ENCODE measurements around the gene TUBA3E. TPM values are rescaled to one million over a fixed set of nuclear protein-coding genes. Genes with fewer than 3 reads are reported as not detected.
"Not testable (repeated sequence)": the region's sequence is repeated elsewhere in the genome, so short reads cannot be mapped to it uniquely, and the experiment has no call there.

TUBA3E gene
- total RNA-seq, 6 donors from 2014 or later, result not detected

- 75 to 87% methylated on average over 11 to 12 of the region's 12 CpGs for WGBS, 2 donors
- Histone ChIP-seq H3K9me3 (peaks cover 0 to 9% (median 0%) of the 10 kb centered on the region in 4 donors), H3K27me3 (peaks cover 0 to 7% (median 0%) of the 10 kb centered on the region in 4 donors), H3K4me1 (peaks cover 0 to 5% (median 0%) of the 10 kb centered on the region in 4 donors), H3K4me3 (no peak overlapping the region), H3K36me3 (no peaks in the 10 kb centered on the region), H3K27ac (no peak overlapping the region)
- TF ChIP-seq POLR2A (IDR thresholded peaks at IDR 0.05), result no peak
- TF ChIP-seq POLR2AphosphoS5 (IDR thresholded peaks at IDR 0.05), result no peak
- TF ChIP-seq CTCF (IDR thresholded peaks at IDR 0.05), result no peak
- no peak for TF ChIP-seq EP300 (IDR thresholded peaks at IDR 0.05)
- ATAC-seq (ENCODE audit: low FRiP score in 2 of 2) (no peak), DNase-seq (no peak)
Measured at GRCh38 chr2:130231656-130232055, 33.4 kb upstream of the TUBA3E start.

GRCh38 chr2:130230907-130231306, 32.7 kb upstream of the TUBA3E start:
- H3K4me1 ChIP-seq; H3K4me3 ChIP-seq; H3K36me3 ChIP-seq; H3K9me3 ChIP-seq; ATAC-seq (ENCODE audit: low FRiP score in 2 of 2); H3K27ac ChIP-seq; H3K27me3 ChIP-seq: not testable (repeated sequence)
- DNase-seq, result peak in 1 of 2 donors; percentile 46
- 63 to 95% methylated on average over 2 to 15 of the region's 15 CpGs for WGBS, 2 donors

- 90 to 93% methylated on average over 8 to 11 of the region's 18 CpGs for WGBS, 2 donors
- H3K9me3 ChIP-seq; H3K27me3 ChIP-seq; ATAC-seq (ENCODE audit: low FRiP score in 2 of 2); H3K36me3 ChIP-seq; H3K4me3 ChIP-seq; H3K27ac ChIP-seq; H3K4me1 ChIP-seq: not testable (repeated sequence)
- DNase-seq, result peak in 1 of 2 donors; percentile 50
Measured at GRCh38 chr2:130230376-130230775, 32.1 kb upstream of the TUBA3E start.

GRCh38 chr2:130229161-130229510, 30.9 kb upstream of the TUBA3E start:
- DNase-seq (peak in 1 of 2 donors; percentile 85), ATAC-seq (ENCODE audit: low FRiP score in 2 of 2) (peak in 1 of 2 donors; percentile 27)
- 40 to 81% methylated on average over 20 to 41 of the region's 48 CpGs for WGBS, 2 donors
- H3K36me3 ChIP-seq, H3K27me3 ChIP-seq, H3K9me3 ChIP-seq, H3K4me1 ChIP-seq, H3K27ac ChIP-seq: not testable (repeated sequence)
- peak overlapping the region in 3 of 4 donors; percentile 8 to 19 (median 18) for H3K4me3 ChIP-seq

GRCh38 chr2:130228467-130229160, 30.4 kb upstream of the TUBA3E start:
- not testable (repeated sequence) for H3K27ac ChIP-seq; ATAC-seq (ENCODE audit: low FRiP score in 2 of 2)
- peak in 1 of 2 donors; percentile 73 for DNase-seq

GRCh38 chr2:130228005-130228404, 29.8 kb upstream of the TUBA3E start:
- not testable (repeated sequence) for H3K36me3 ChIP-seq; H3K4me3 ChIP-seq; H3K9me3 ChIP-seq; H3K4me1 ChIP-seq; ATAC-seq (ENCODE audit: low FRiP score in 2 of 2); H3K27me3 ChIP-seq; H3K27ac ChIP-seq
- DNase-seq, result peak in 1 of 2 donors; percentile 84
- 91 to 92% methylated on average over 18 to 20 of the region's 21 CpGs for WGBS, 2 donors

More at GRCh38 chr2:130228467-130229160, 30.4 kb upstream of the TUBA3E start:
- H3K36me3 ChIP-seq, H3K9me3 ChIP-seq, H3K4me1 ChIP-seq, H3K27me3 ChIP-seq: not testable (repeated sequence)
- H3K4me3 ChIP-seq, result peak overlapping the region in 3 of 4 donors; percentile 8 to 19 (median 18)
- 68 to 95% methylated on average over 11 to 39 of the region's 69 CpGs for WGBS, 2 donors

- H3K4me3 ChIP-seq; H3K9me3 ChIP-seq; H3K27ac ChIP-seq; H3K36me3 ChIP-seq; H3K27me3 ChIP-seq; DNase-seq; H3K4me1 ChIP-seq; ATAC-seq (ENCODE audit: low FRiP score in 2 of 2): not testable (repeated sequence)
- WGBS, 2 donors, result 32 to 40% methylated on average over 4 of the region's 4 CpGs
Measured at GRCh38 chr2:130222523-130222922, 24.3 kb upstream of the TUBA3E start.

- WGBS, 2 donors, result 57 to 69% methylated on average over 1 of the region's 1 CpG
- not testable (repeated sequence) for H3K4me3 ChIP-seq; H3K4me1 ChIP-seq; DNase-seq; H3K36me3 ChIP-seq; H3K27me3 ChIP-seq; H3K9me3 ChIP-seq; H3K27ac ChIP-seq; ATAC-seq (ENCODE audit: low FRiP score in 2 of 2)
Measured at GRCh38 chr2:130220505-130220904, 22.3 kb upstream of the TUBA3E start.

- H3K4me3 ChIP-seq; H3K9me3 ChIP-seq; H3K36me3 ChIP-seq; ATAC-seq (ENCODE audit: low FRiP score in 2 of 2); H3K4me1 ChIP-seq; H3K27me3 ChIP-seq; H3K27ac ChIP-seq; DNase-seq: not testable (repeated sequence)
- 73 to 78% methylated on average over 2 of the region's 2 CpGs for WGBS, 2 donors
Measured at GRCh38 chr2:130219147-130219546, 20.9 kb upstream of the TUBA3E start.

GRCh38 chr2:130207051-130207450, 8.8 kb upstream of the TUBA3E start:
- not testable (repeated sequence) for H3K4me3 ChIP-seq, H3K9me3 ChIP-seq, H3K36me3 ChIP-seq, H3K27ac ChIP-seq, H3K4me1 ChIP-seq, DNase-seq, H3K27me3 ChIP-seq
- WGBS, 2 donors, result 71 to 72% methylated on average over 9 to 13 of the region's 13 CpGs
- peak in 1 of 2 donors; percentile 32 for ATAC-seq (ENCODE audit: low FRiP score in 2 of 2)

GRCh38 chr2:130203150-130203549, 4.9 kb upstream of the TUBA3E start:
- DNase-seq; H3K36me3 ChIP-seq; ATAC-seq (ENCODE audit: low FRiP score in 2 of 2); H3K27ac ChIP-seq; H3K4me1 ChIP-seq; H3K4me3 ChIP-seq; H3K9me3 ChIP-seq; H3K27me3 ChIP-seq: not testable (repeated sequence)
- WGBS, 2 donors, result 90% methylated on average over 1 of the region's 3 CpGs; no CpG with 5 or more reads in 1 of the 2 donors

GRCh38 chr2:130202518-130202917, 4.3 kb upstream of the TUBA3E start:
- DNase-seq, H3K36me3 ChIP-seq, H3K9me3 ChIP-seq, H3K4me1 ChIP-seq, H3K4me3 ChIP-seq, H3K27me3 ChIP-seq, H3K27ac ChIP-seq: not testable (repeated sequence)
- peak in 1 of 2 donors; percentile 47 for ATAC-seq (ENCODE audit: low FRiP score in 2 of 2)
- 27% methylated on average over 1 of the region's 7 CpGs; no CpG with 5 or more reads in 1 of the 2 donors for WGBS, 2 donors
